C1 segment of cervical spinal cord (tissue), 14 donors: ENCODE results near the gene TBX2.

Source experiments
- DNase-seq, 14 donors: peaks; one replicate each; lab custom pipeline; 2025; lab: John Stamatoyannopoulos, UW

The TBX2 gene

DNA sequence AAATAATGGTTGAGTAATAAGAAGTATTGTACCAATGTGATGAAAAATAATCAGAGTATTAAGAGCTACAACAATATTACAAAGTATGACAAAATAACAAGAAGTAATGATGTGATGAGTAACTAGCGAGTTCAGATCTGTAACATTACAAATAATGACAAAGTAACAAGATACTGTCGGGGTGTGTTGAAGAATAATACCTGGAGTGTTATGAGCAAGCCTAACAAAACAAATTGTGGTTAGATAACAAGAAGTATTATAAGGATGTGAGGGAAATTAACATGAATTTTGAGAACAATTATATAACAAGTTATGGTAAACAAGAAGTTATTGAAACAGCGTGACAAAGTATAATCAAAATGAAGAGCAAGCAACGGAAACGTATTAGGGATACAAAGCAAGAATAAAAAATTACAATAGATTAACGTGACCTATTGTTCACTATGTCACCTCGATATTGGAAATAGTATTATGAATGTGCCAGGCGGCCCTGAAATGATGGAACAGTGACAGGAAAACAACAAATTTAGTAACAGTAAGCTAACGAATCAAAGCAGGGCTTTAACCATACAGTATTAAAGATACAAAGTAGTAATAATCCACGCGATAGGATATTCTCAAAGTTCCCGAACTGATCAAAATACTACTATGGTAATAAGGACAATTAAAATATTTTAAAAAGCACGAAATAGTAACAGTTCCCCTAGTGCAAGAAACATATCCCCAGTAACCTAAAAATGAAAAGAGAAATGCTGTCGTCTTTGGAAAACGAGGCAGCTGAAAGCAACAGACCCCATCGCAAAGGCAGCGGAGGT lies 54.1 kb downstream of the TBX2 start:
- DNase-seq, result no peak

DNA sequence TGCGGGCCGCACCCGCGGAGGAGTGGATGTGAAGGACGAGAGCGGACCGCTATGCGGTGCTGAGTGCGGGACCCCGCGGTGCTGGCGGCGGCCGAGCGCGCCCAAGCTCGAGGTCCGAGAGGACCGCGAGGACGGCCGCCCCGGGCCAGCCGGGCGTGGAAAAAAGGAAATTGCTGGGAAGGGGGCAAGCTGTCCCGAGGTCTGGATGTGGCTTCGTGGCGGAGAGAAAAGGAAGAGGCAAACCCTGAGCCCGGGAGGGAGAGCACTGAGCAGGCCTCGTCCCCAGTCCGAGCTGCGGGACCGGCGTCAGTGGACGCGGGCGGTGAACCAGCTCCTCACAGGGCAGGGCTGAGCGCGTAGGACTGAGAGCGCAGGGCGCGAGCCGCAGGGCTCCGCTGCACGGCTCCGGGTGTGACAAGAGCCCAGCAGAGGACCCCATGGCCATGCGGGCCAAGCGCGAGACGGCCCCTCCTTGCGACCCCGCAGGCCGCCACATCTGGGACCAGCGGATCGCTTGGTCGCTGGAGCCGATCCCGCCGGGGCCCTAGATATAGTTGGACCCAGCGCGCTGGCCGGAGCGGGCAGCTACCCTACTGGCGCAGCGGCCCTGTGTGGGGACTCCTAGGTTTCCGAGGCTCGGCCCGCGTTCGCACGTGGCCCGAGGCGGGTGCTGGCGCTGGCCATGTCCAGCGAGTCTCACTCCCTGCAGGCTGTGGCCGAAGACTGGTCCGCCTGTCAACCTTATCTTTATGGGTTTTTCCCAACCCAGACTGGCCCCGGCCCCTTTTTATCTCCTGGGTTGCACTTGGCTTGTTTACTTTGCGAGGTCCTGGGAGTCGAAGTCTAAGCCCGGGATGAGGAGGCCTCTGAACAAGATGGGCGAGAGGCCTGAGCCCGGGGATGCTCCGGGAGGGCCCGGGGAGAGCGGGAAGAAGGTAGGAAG lies 55.0 kb downstream of the TBX2 start:
- no peak for DNase-seq

DNA sequence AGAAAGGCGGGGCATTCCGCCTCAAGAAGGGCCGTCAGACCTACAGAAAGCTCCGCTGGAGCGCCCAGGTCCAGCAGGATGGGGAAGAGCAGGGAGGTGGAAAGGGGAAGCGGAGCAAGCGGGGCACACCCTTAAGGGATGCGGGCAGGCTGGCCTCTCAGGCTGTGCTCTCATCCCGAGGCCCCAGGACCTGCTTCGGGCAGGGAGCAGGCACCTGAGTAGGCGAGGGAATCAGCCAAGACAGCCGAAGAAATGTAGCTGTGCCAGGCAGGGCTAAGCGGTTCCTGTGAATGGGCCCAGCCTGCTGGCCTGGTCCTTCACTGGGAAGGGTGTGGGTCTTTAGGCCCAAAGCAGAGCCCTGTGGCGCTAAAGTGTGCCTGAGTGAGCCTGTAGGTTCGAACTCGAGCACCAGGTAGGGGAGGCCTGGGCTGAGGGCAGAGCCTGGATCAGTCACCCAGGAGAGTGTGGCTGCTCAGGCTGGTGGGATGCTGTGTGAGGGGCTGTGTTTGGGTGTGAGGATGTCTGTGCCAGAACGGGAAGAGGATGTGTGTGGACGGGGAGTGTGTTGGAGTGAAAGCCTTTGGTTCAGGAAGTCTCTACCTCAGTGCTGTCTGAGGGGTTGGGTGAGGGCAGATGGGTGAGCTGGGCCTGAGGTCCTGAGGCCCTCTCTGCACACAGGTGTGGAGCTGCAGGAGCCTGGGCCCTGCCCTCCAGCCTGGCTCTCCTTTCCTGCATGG lies 55.8 kb downstream of the TBX2 start:
- DNase-seq, result no peak

- no peak for DNase-seq
Measured at GRCh38 chr17:61456061-61456681, 56.5 kb downstream of the TBX2 start.

GRCh38 chr17:61456688-61457225 lies 57.1 kb downstream of the TBX2 start:
- DNase-seq, result no peak

DNA sequence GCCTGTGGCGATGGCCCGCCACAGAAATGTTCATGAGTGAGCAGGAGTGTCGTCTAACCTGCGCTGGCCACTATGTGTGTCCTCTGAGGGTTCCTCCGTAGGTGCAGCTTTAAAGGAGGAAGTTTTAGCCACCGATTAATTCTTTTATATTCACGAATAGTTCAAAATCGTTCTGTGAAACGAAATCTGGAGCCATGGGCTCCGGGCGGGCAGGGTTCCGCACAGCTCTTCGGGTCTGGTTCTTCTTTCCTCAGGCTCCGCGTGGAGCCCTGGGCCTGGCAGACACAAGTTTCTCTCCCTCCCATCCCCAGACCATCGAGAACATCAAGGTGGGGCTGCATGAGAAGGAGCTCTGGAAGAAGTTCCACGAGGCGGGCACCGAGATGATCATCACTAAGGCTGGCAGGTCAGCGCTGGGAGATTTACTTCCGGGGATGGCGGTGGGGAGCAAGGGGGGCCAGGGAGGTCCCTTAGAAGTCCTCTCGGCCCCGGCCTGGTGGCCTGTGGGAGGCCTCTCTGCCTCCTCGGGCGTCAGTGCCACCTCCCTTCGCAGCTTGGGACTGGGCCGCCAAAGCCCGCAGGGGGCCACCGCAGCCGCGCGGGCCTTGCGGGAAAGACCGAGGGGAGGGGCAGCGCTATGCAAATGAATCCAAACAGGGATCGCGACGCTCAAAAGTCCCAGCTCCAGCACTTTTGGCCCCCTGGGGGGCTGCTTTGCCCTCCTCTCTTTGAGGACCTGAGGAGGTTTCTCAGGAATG lies 57.8 kb downstream of the TBX2 start:
- no peak for DNase-seq

- no peak for DNase-seq
Measured at GRCh38 chr17:61458000-61458399, 58.4 kb downstream of the TBX2 start.

DNA sequence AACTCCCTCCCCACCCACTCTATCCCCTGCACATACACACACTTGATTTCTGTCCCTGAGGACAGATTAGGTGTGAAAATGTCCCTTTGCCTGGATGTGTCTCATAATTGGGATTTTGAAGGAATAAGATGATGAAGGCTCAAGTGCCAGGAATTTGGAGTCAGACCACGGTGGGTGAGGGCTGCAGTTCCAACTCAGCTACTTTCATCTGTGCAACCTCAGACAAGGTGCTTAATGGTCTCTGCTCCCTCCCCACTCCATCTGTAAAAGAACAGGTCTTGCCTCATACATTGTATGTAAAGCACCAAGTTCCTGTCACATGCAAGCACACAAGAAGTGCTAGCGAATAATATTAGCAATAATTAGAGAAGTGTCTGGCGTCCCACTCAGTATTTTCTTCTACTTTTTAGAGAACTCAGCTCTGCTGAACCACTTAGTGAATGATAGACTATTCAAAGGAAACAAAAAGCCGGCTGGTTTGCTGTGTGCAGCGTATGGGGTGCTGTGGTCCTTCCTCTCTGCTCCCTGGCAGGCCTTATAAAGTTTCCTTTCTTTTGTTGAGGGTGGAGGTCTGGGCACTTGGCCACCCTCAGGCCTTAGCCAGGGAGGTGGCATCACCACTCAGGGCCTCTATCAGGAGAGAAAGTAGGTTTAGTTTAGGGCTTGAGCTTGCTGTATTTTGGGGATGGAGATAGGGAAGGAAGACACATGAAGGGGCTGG lies 58.9 kb downstream of the TBX2 start:
- no peak for DNase-seq
